BJ (cell line): ENCODE results near the gene POMT2. TPM values are rescaled to one million over a fixed set of nuclear protein-coding genes. Genes with fewer than 3 reads are reported as not detected.

Experiments used
- CTCF ChIA-PET: fragments of 350-600 bp; formaldehyde crosslinking; extraction: SDS; loops from one replicate; lab custom pipeline; 2021; ENCODE audit warnings: antibody characterized with exemption, inconsistent platforms; lab: Yijun Ruan, JAX
- POLR2A ChIA-PET: fragments of 300-600 bp; sonication (Branson Sonifier 250); formaldehyde crosslinking; extraction: SDS; loops from one replicate; lab custom pipeline; 2021; ENCODE audit warnings: antibody characterized with exemption; lab: Charles Lee
- DNase-seq: peaks from one replicate; pipeline ENCODE4 v3.0.0-alpha.2; 2011; ENCODE audit warnings: low read depth
- H3K27me3 ChIP-seq: 2 replicates; pipeline ENCODE4 v1.6.0; 2011; ENCODE audit warnings: low read length; ENCODE audit not compliant: control insufficient read depth, insufficient read depth
- H3K36me3 ChIP-seq: 2 replicates; pipeline ENCODE4 v1.5.1; 2011; ENCODE audit warnings: low read length; ENCODE audit not compliant: control insufficient read depth, insufficient read depth
- H3K4me3 ChIP-seq: 2 replicates; pipeline ENCODE4 v1.5.1; 2011; ENCODE audit warnings: low read depth, mild to moderate bottlenecking, control low read depth, low read length
- CTCF ChIP-seq: IDR thresholded peaks from 2 replicates; pipeline ENCODE4 v1.5.1; 2011; ENCODE audit warnings: low read depth, mild to moderate bottlenecking, control low read depth, inconsistent platforms, low read length, moderate library complexity; ENCODE audit not compliant: insufficient read depth
- polyA plus RNA-seq: library from polyadenylated mRNA; depleted of rRNA; stranded (reverse); fragments of >200 nt; gene quantifications from 2 replicates; pipeline ENCODE4 v1.2.3, GENCODE V29; 2011

POMT2 gene
- polyA plus RNA-seq, 1 experiment: 23.3 TPM

- ChIA-PET POLR2A (no interaction called here), CTCF (interaction anchor here (0.9 kb wide), 1 partner anchor 10 kb away, joined by 3 read pairs; no protein-coding TSS in a partner anchor)
- no peak for DNase-seq
- Histone ChIP-seq H3K27me3 (no peaks in the 10 kb centered on the region), H3K36me3 (no peaks in the 10 kb centered on the region), H3K4me3 (no peak overlapping the region)
- TF ChIP-seq CTCF: no peak
These were observed 5.0 kb upstream of the POMT2 start for GRCh38 chr14:77325746-77326094.

GRCh38 chr14:77324816-77325745 is 4.4 kb upstream of the POMT2 start:
- Histone ChIP-seq H3K36me3 (no peaks in the 10 kb centered on the region), H3K4me3 (no peak overlapping the region), H3K27me3 (no peaks in the 10 kb centered on the region)
- ChIA-PET POLR2A (no interaction called here), CTCF (interaction anchor here (0.5 to 0.8 kb wide), 3 partner anchors 8 to 52 kb away, joined by 3 to 4 read pairs (median 4); partner anchors contain the start of genes SAMD15 and TMED8)
- no peak for DNase-seq
- TF ChIP-seq CTCF: no peak

- TF ChIP-seq CTCF: no peak
- CTCF ChIA-PET: interaction anchor here (0.5 to 0.8 kb wide), 5 partner anchors 9 to 53 kb away, joined by 3 to 4 read pairs (median 3); partner anchors contain the start of genes SAMD15 and TMED8
- Histone ChIP-seq H3K36me3 (no peaks in the 10 kb centered on the region), H3K4me3 (no peak overlapping the region), H3K27me3 (no peaks in the 10 kb centered on the region)
- DNase-seq: no peak
- POLR2A ChIA-PET: no interaction called here
These were observed 3.6 kb upstream of the POMT2 start for GRCh38 chr14:77324289-77324688.

GRCh38 chr14:77323571-77323970 is 2.9 kb upstream of the POMT2 start:
- ChIA-PET POLR2A (no interaction called here), CTCF (interaction anchor here (0.6 kb wide), 1 partner anchor 14 kb away, joined by 3 read pairs; no protein-coding TSS in a partner anchor)
- DNase-seq: no peak

More at GRCh38 chr14:77323571-77323970, 2.9 kb upstream of the POMT2 start:
- Histone ChIP-seq H3K36me3 (no peaks in the 10 kb centered on the region), H3K27me3 (no peaks in the 10 kb centered on the region), H3K4me3 (no peak overlapping the region)
- no peak for TF ChIP-seq CTCF
